ENCODE results near the gene TRPM2. TPM values are rescaled to one million over a fixed set of nuclear protein-coding genes. Genes with fewer than 3 reads are reported as not detected.
A peak's percentile ranks its signal among the peaks of the same experiment; 100 is the strongest.

The TRPM2 gene
- total and polyA plus RNA-seq, 2 donors (not counting 1 experiment from before 2014, with no cell fraction given): not detected

DNA sequence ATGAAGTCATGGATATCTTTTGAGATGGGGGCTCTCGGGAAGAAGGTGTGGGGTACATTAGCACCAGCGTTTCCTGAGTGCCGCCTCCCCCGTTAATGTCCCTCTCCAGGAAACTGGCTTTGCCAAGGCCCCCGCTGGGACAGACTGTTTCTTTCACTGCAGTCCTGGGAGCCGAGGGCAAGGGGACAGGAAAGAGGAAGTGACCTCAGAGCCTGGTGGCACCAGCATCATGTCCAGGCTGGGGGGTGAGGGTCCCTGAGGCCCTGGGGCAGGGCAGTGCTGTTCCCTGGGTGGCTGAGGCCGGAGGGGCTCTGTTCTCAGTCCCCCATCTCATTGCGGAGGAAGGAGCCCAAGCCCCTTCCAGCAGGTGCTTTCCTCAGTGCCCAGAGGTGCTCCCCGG is 47.7 kb upstream of the TRPM2 start:
- H2AFZ ChIP-seq (ENCODE audit: low read length): no peak overlapping the region
- peaks cover 25% of the 10 kb centered on the region for H3K79me2 ChIP-seq (ENCODE audit: control insufficient read depth, insufficient read depth, low read length)
- H3K9me3 ChIP-seq (ENCODE audit: control insufficient read depth, insufficient read depth, low read depth, low read length): no peaks in the 10 kb centered on the region
- H3K36me3 ChIP-seq (ENCODE audit: control insufficient read depth, insufficient read depth, low read length): peaks cover 2% of the 10 kb centered on the region
- DNase-seq (ENCODE audit: low read depth in 2 of 2): no peak
- no peaks in the 10 kb centered on the region for H4K20me1 ChIP-seq (ENCODE audit: control insufficient read depth, extremely low read depth, insufficient read depth, low read length)
- H3K4me1 ChIP-seq (ENCODE audit: control insufficient read depth, extremely low read depth, insufficient read depth, low read length): peaks cover 2% of the 10 kb centered on the region
- H3K4me3 ChIP-seq (replicated peaks in 1 of 4; ENCODE audit: control extremely low read depth in 1 of 4, insufficient read depth in 1 of 4, low read depth in 3 of 4, low read length in 4 of 4): no peak overlapping the region
- H3K27ac ChIP-seq (ENCODE audit: insufficient read depth, low read length): no peak overlapping the region
- H3K27me3 ChIP-seq (ENCODE audit: control insufficient read depth, insufficient read depth, low read length): no peaks in the 10 kb centered on the region
- H3K9ac ChIP-seq (ENCODE audit: insufficient read depth, low read length): no peak overlapping the region
- H3K4me2 ChIP-seq (ENCODE audit: extremely low read depth, insufficient read depth, low read length): no peak overlapping the region
- TF ChIP-seq, protein P1, sequence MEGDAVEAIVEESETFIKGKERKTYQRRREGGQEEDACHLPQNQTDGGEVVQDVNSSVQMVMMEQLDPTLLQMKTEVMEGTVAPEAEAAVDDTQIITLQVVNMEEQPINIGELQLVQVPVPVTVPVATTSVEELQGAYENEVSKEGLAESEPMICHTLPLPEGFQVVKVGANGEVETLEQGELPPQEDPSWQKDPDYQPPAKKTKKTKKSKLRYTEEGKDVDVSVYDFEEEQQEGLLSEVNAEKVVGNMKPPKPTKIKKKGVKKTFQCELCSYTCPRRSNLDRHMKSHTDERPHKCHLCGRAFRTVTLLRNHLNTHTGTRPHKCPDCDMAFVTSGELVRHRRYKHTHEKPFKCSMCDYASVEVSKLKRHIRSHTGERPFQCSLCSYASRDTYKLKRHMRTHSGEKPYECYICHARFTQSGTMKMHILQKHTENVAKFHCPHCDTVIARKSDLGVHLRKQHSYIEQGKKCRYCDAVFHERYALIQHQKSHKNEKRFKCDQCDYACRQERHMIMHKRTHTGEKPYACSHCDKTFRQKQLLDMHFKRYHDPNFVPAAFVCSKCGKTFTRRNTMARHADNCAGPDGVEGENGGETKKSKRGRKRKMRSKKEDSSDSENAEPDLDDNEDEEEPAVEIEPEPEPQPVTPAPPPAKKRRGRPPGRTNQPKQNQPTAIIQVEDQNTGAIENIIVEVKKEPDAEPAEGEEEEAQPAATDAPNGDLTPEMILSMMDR (conservative IDR thresholded peaks at IDR 0.05 in 1 of 2, IDR thresholded peaks at IDR 0.05 in 1 of 2; ENCODE audit: low read depth in 1 of 2, low read length in 2 of 2): no peak
- no peak for TF ChIP-seq EZH2 (IDR thresholded peaks at IDR 0.05; ENCODE audit: low read length, missing control alignments)

DNA sequence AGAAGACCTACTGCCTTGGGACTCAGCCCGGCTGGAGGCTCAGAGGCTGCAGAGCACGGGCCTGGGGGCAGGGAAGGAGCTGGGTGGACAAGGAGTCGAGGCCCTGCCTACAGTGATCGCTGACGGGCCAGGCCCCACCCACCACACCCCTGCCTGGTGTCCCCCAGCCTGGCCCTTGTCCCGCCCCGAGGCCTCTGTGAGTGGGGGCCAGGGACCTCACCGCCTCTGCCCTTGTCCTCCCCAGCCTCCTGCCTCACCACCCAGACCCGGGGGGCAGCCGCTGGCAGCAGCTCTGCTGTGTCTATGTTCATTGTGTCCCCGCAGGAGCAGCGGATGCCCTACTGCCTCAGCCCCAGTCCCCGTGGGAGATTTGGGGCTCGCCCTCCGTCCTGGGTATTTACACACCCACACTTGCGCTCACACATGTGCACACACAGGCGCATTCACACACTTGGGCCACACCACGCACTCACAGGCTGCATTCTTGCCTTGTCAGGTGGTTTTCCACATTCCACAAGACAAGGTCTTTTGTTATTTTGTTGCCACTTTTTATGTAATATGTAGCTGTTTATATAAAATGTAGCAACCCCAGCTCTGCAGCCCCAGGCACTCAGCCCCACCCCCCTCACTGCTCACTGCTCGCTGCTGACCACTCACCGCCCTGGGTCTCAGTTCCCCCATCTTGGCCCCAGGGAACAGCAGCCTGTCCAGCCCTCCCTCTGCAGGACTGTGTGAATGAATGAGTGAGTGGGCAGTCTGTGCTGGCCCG is 46.3 kb upstream of the TRPM2 start:
- H3K27me3 ChIP-seq (ENCODE audit: control insufficient read depth, insufficient read depth, low read length): no peaks in the 10 kb centered on the region
- H3K9me3 ChIP-seq (ENCODE audit: control insufficient read depth, insufficient read depth, low read depth, low read length): no peaks in the 10 kb centered on the region
- H3K4me1 ChIP-seq (ENCODE audit: control insufficient read depth, extremely low read depth, insufficient read depth, low read length): no peaks in the 10 kb centered on the region
- no peak overlapping the region for H3K9ac ChIP-seq (ENCODE audit: insufficient read depth, low read length)
- no peak for TF ChIP-seq EZH2 (IDR thresholded peaks at IDR 0.05; ENCODE audit: low read length, missing control alignments)
- TF ChIP-seq, protein P1 (conservative IDR thresholded peaks at IDR 0.05 in 1 of 2, IDR thresholded peaks at IDR 0.05 in 1 of 2; ENCODE audit: low read depth in 1 of 2, low read length in 2 of 2): no peak
- H2AFZ ChIP-seq (ENCODE audit: low read length): no peak overlapping the region
- peaks cover 7% of the 10 kb centered on the region for H3K36me3 ChIP-seq (ENCODE audit: control insufficient read depth, insufficient read depth, low read length)
- H3K4me3 ChIP-seq (replicated peaks in 1 of 4; ENCODE audit: control extremely low read depth in 1 of 4, insufficient read depth in 1 of 4, low read depth in 3 of 4, low read length in 4 of 4): no peak overlapping the region
- H3K27ac ChIP-seq (ENCODE audit: insufficient read depth, low read length): no peak overlapping the region
- peaks cover 15% of the 10 kb centered on the region for H3K79me2 ChIP-seq (ENCODE audit: control insufficient read depth, insufficient read depth, low read length)
- no peak overlapping the region for H3K4me2 ChIP-seq (ENCODE audit: extremely low read depth, insufficient read depth, low read length)
- H4K20me1 ChIP-seq (ENCODE audit: control insufficient read depth, extremely low read depth, insufficient read depth, low read length): no peaks in the 10 kb centered on the region
- DNase-seq (ENCODE audit: low read depth in 2 of 2): peak in 1 of 2 donors; percentile 46

GRCh38 chr21:44310628-44311507 is 42.6 kb upstream of the TRPM2 start:
- TF ChIP-seq, protein P1 (conservative IDR thresholded peaks at IDR 0.05 in 1 of 2, IDR thresholded peaks at IDR 0.05 in 1 of 2; ENCODE audit: low read depth in 1 of 2, low read length in 2 of 2): no peak
- no peak for TF ChIP-seq EZH2 (IDR thresholded peaks at IDR 0.05; ENCODE audit: low read length, missing control alignments)
- H4K20me1 ChIP-seq (ENCODE audit: control insufficient read depth, extremely low read depth, insufficient read depth, low read length): no peaks in the 10 kb centered on the region
- no peaks in the 10 kb centered on the region for H3K27me3 ChIP-seq (ENCODE audit: control insufficient read depth, insufficient read depth, low read length)
- no peaks in the 10 kb centered on the region for H3K79me2 ChIP-seq (ENCODE audit: control insufficient read depth, insufficient read depth, low read length)
- DNase-seq (ENCODE audit: low read depth in 2 of 2): no peak
- H3K4me2 ChIP-seq (ENCODE audit: extremely low read depth, insufficient read depth, low read length): no peak overlapping the region
- H3K4me1 ChIP-seq (ENCODE audit: control insufficient read depth, extremely low read depth, insufficient read depth, low read length): no peaks in the 10 kb centered on the region
- no peak overlapping the region for H3K27ac ChIP-seq (ENCODE audit: insufficient read depth, low read length)
- H3K4me3 ChIP-seq (replicated peaks in 1 of 4; ENCODE audit: control extremely low read depth in 1 of 4, insufficient read depth in 1 of 4, low read depth in 3 of 4, low read length in 4 of 4): no peak overlapping the region
- H3K9ac ChIP-seq (ENCODE audit: insufficient read depth, low read length): no peak overlapping the region
- H3K9me3 ChIP-seq (ENCODE audit: control insufficient read depth, insufficient read depth, low read depth, low read length): no peaks in the 10 kb centered on the region
- H2AFZ ChIP-seq (ENCODE audit: low read length): no peak overlapping the region
- peaks cover 12% of the 10 kb centered on the region for H3K36me3 ChIP-seq (ENCODE audit: control insufficient read depth, insufficient read depth, low read length)
